Tibial artery (tissue), 4 donors: Measurements from ENCODE around the gene CD163.

Source experiments
- DNase-seq, 2 donors: peaks; one replicate each; pipeline ENCODE4 v3.0.0-alpha.2; 2019
- H3K27ac ChIP-seq, 2 donors: fragments of 200-600 bp; sonication (generic) in 1 of 2; 1 replicate in 1 of 2; 2 replicates in 1 of 2; pipeline ENCODE4 v1.5.1; 2018 to 2019; ENCODE audit warnings: mild to moderate bottlenecking in 1 of 2
- H3K27me3 ChIP-seq, 2 donors: fragments of 200-600 bp; sonication (generic) in 1 of 2; one replicate each; pipeline versions ENCODE4 v1.5.1 to v1.6.0; 2016 to 2019
- H3K36me3 ChIP-seq, 3 donors: fragments of 200-600 bp; sonication (generic) in 2 of 3; one replicate each; pipeline ENCODE4 v1.5.1; 2016 to 2019; ENCODE audit warnings: mild to moderate bottlenecking in 2 of 3
- H3K4me1 ChIP-seq, 4 donors: fragments of 200-600 bp; sonication (generic) in 2 of 4; 1 replicate in 3 of 4; 2 replicates in 1 of 4; pipeline ENCODE4 v1.5.1; 2016 to 2019
- H3K4me3 ChIP-seq, 2 donors: fragments of 200-600 bp; sonication (generic) in 1 of 2; 1 replicate in 1 of 2; 2 replicates in 1 of 2; pipeline ENCODE4 v1.5.1; 2018 to 2019; ENCODE audit warnings: mild to moderate bottlenecking in 2 of 2
- H3K9me3 ChIP-seq, 3 donors: fragments of 200-600 bp; sonication (generic) in 1 of 3; one replicate each; pipeline ENCODE4 v1.5.1; 2016 to 2019
- intact Hi-C: fragments of 100-400 bp; cut with DNase I; formaldehyde crosslinking; loops from one replicate; pipeline ENCODE4 v1.15.0; 2023; ENCODE audit warnings: low total_unique reads
- TF ChIP-seq, protein P1 (sequence below), 2 experiments: fragments of 200-600 bp in 1 of 2; fragments of 450-650 bp in 1 of 2; IDR thresholded peaks; one replicate each; pipeline ENCODE4 v1.5.1; 2017 to 2019; ENCODE audit warnings: antibody characterized with exemption in 2 of 2, mild to moderate bottlenecking in 1 of 2, moderate library complexity in 1 of 2

CD163 gene

DNA sequence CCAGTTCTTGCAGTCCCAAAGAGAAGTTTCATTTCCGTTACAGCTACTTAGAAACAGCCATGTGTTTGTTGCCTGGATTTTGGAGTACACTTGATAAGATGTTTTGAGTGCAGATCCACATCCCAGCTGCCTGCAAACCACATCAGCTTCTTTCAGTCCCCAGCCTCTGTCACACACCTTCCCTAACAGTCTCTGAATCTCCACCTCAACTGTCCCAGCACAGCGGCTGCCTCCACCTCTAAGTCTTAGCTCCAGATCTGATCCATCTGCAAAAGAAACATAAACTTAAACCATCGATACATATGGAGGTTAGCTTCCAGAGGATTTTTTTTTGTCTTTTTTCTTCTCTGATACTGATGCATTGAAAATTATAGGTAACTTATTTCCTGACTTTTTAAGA, 8.4 kb downstream of the CD163 start:
- no peak overlapping the region for H3K27ac ChIP-seq
- H3K9me3 ChIP-seq: no peaks in the 10 kb centered on the region
- no peaks in the 10 kb centered on the region for H3K4me1 ChIP-seq
- H3K4me3 ChIP-seq: no peak overlapping the region
- no peaks in the 10 kb centered on the region for H3K36me3 ChIP-seq
- TF ChIP-seq, protein P1, sequence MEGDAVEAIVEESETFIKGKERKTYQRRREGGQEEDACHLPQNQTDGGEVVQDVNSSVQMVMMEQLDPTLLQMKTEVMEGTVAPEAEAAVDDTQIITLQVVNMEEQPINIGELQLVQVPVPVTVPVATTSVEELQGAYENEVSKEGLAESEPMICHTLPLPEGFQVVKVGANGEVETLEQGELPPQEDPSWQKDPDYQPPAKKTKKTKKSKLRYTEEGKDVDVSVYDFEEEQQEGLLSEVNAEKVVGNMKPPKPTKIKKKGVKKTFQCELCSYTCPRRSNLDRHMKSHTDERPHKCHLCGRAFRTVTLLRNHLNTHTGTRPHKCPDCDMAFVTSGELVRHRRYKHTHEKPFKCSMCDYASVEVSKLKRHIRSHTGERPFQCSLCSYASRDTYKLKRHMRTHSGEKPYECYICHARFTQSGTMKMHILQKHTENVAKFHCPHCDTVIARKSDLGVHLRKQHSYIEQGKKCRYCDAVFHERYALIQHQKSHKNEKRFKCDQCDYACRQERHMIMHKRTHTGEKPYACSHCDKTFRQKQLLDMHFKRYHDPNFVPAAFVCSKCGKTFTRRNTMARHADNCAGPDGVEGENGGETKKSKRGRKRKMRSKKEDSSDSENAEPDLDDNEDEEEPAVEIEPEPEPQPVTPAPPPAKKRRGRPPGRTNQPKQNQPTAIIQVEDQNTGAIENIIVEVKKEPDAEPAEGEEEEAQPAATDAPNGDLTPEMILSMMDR (IDR thresholded peaks at IDR 0.05): no peak
- intact Hi-C loops: no loop called here
- H3K27me3 ChIP-seq: no peaks in the 10 kb centered on the region
- DNase-seq: no peak

DNA sequence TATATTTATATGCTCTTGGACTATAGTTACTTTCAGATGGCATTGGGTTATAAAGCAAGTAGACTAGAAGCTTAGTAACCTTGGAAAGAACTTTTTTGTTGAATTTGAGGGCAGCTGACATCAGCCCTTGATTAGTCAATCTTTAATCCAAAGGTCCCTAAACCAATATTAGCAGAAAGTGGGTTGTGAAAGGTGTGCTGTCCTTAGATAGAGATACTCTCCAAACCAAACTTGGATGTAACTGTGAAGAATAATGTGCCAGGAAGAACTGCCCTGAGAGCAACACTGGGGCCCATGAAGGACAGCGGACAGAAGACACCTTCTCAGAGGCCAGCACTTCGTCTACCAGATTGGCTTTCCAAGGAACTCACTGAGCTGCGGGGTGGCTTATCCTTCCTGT, 10.6 kb downstream of the CD163 start:
- TF ChIP-seq, protein P1 (IDR thresholded peaks at IDR 0.05): no peak
- DNase-seq: no peak
- H3K4me3 ChIP-seq: no peak overlapping the region

DNA sequence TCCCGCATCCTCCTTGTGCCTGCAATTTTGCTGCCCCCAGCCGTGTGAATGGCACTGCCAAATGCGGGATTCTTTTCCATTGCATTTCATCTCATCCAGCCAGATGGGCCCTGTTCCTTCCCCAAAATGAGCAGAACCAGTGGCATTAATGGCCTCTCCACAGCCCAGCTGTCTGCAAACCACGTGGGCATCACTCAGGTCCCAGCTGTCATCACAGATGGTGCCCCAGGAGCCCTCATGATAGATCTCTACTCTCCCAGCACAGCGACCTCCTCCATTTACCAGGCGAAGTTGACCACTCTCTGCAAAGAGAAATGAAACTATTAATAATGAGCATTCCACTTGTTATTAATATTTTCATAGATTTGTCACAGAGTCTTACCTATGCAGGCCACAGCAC, 17.1 kb downstream of the CD163 start:
- no peak for DNase-seq
- H3K4me3 ChIP-seq: no peak overlapping the region
- TF ChIP-seq, protein P1 (IDR thresholded peaks at IDR 0.05): no peak
- no peaks in the 10 kb centered on the region for H3K4me1 ChIP-seq
- no peak overlapping the region for H3K27ac ChIP-seq
- no peaks in the 10 kb centered on the region for H3K27me3 ChIP-seq
- H3K9me3 ChIP-seq: no peaks in the 10 kb centered on the region
- intact Hi-C loops: no loop called here
- no peaks in the 10 kb centered on the region for H3K36me3 ChIP-seq

More for the DNA sequence above, 10.6 kb downstream of the CD163 start:
- Histone ChIP-seq H3K27me3 (no peaks in the 10 kb centered on the region), H3K4me1 (no peaks in the 10 kb centered on the region), H3K36me3 (no peaks in the 10 kb centered on the region), H3K27ac (no peak overlapping the region), H3K9me3 (no peaks in the 10 kb centered on the region)
- intact Hi-C loops: no loop called here

DNA sequence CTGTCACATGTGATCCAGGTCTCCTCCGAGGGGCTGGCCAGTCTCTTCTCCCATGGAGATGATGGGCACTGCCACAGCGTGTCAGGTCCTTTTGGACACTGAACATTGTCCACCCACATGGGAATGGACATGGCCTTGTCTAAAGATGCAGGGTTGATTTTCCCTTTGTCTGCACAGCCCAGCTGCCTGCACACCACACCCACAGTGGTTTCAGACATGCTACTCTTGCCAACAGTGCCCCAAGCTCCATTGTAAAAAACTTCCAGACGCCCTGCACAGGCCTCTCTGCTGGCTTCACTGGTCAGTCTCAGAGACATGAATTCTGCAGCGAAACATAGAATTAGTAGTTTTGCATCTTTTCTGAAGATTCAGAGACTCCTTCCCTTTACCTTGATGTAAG, 18.5 kb downstream of the CD163 start:
- no peak overlapping the region for H3K27ac ChIP-seq
- no peaks in the 10 kb centered on the region for H3K9me3 ChIP-seq
- intact Hi-C loops: no loop called here
- TF ChIP-seq, protein P1 (IDR thresholded peaks at IDR 0.05): no peak
- H3K36me3 ChIP-seq: no peaks in the 10 kb centered on the region
- no peak overlapping the region for H3K4me3 ChIP-seq
- H3K4me1 ChIP-seq: no peaks in the 10 kb centered on the region
- DNase-seq: no peak
- no peaks in the 10 kb centered on the region for H3K27me3 ChIP-seq

DNA sequence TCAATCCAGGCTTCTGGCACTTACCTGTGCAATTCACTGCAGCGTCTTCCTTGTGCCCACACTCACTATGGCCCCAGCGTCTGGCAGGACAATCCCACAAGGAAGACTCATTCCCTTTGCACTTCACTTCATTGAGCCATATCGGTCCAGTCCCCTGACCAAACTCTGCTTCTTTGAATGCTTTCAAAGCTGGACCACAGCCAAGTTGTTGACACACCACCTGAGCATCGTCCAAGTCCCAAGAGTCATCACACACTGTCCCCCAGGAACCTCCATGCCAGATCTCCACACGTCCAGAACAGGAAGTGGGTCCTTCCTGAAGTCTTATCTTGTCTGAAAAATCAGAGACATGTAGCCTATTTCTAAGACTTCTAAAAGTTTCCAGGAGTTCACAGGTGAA, 20.2 kb downstream of the CD163 start:
- no peak for DNase-seq
- no peaks in the 10 kb centered on the region for H3K36me3 ChIP-seq
- no peaks in the 10 kb centered on the region for H3K9me3 ChIP-seq
- H3K27me3 ChIP-seq: no peaks in the 10 kb centered on the region
- no peak overlapping the region for H3K27ac ChIP-seq
- TF ChIP-seq, protein P1 (IDR thresholded peaks at IDR 0.05): no peak
- no peaks in the 10 kb centered on the region for H3K4me1 ChIP-seq
- intact Hi-C loops: no loop called here
- no peak overlapping the region for H3K4me3 ChIP-seq

DNA sequence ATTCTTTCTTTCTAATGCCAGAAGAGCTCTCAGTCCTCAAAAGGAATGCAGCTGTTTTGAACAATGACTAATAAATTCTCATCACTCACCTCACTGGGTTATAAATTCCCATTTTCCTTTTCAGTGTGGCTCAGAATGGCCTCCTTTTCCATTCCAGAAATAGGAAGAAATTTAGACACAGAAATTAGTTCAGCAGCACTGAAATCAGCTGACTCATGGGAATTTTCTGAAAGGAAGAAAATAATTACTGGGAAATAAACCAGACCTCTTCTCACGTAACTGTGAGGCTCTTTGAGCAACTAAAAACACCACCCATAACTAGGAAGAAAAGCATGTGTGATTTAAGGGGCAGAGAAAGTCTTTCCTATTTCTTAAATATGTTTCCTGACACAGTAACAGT, 23.8 kb downstream of the CD163 start:
- Histone ChIP-seq H3K4me3 (no peak overlapping the region), H3K27me3 (no peaks in the 10 kb centered on the region), H3K4me1 (no peaks in the 10 kb centered on the region), H3K27ac (no peak overlapping the region), H3K9me3 (no peaks in the 10 kb centered on the region), H3K36me3 (no peaks in the 10 kb centered on the region)
- intact Hi-C loops: no loop called here
- no peak for DNase-seq
- TF ChIP-seq, protein P1 (IDR thresholded peaks at IDR 0.05): no peak
